ENCODE data around the gene NPR1.
"Not testable (repeated sequence)": the region's sequence is repeated elsewhere in the genome, so short reads cannot be mapped to it uniquely, and the experiment has no call there.

NPR1 gene

DNA sequence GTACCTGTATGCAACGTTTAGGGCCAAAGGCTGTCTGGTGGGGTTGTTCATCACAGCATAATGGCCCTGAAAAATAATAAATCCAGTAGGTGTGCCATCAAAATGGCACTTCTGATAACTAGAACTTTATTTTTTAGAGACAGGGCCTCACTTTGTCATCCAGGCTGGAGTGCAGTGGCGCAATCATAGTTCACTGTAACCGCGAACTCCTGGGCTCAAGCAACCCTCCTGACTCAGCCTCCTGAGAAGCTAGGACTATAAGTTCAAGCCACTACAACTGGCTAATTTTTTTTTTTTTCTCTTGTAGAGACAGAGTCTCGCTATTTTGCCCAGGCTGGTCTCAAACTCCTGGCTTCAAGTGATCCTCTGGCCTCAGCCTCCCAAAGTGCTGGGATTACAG is 15.3 kb upstream of the NPR1 start:
- H3K36me3 ChIP-seq (ENCODE audit: control insufficient read depth, low read length) = peaks cover 78% of the 10 kb centered on the region
- H3K27ac ChIP-seq (ENCODE audit: low read depth, low read length) = no peak overlapping the region
- peaks cover 54% of the 10 kb centered on the region for H3F3A ChIP-seq (ENCODE audit: control insufficient read depth, insufficient read depth)
- no peaks in the 10 kb centered on the region for H3K27me3 ChIP-seq (ENCODE audit: control insufficient read depth, low read length)
- no peak overlapping the region for H3K4me2 ChIP-seq (ENCODE audit: low read length)
- no peaks in the 10 kb centered on the region for H4K20me1 ChIP-seq (ENCODE audit: control insufficient read depth, insufficient read depth, low read depth, low read length)
- no peaks in the 10 kb centered on the region for H3K9me2 ChIP-seq (replicated peaks; ENCODE audit: control insufficient read depth, low read length)
- H3K4me3 ChIP-seq (ENCODE audit: low read length) = no peak overlapping the region
- TF ChIP-seq EZH2phosphoT487 (IDR thresholded peaks at IDR 0.05; ENCODE audit: borderline replicate concordance, low read length) = no peak
- TF ChIP-seq, protein P1, sequence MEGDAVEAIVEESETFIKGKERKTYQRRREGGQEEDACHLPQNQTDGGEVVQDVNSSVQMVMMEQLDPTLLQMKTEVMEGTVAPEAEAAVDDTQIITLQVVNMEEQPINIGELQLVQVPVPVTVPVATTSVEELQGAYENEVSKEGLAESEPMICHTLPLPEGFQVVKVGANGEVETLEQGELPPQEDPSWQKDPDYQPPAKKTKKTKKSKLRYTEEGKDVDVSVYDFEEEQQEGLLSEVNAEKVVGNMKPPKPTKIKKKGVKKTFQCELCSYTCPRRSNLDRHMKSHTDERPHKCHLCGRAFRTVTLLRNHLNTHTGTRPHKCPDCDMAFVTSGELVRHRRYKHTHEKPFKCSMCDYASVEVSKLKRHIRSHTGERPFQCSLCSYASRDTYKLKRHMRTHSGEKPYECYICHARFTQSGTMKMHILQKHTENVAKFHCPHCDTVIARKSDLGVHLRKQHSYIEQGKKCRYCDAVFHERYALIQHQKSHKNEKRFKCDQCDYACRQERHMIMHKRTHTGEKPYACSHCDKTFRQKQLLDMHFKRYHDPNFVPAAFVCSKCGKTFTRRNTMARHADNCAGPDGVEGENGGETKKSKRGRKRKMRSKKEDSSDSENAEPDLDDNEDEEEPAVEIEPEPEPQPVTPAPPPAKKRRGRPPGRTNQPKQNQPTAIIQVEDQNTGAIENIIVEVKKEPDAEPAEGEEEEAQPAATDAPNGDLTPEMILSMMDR (IDR thresholded peaks at IDR 0.05; ENCODE audit: low read depth, low read length, poor library complexity, severe bottlenecking) = no peak
- H3K4me1 ChIP-seq (ENCODE audit: control insufficient read depth, low read length) = peaks cover 12% of the 10 kb centered on the region
- H3K9me3 ChIP-seq (ENCODE audit: control insufficient read depth, insufficient read depth, low read length) = no peaks in the 10 kb centered on the region
- H3K79me2 ChIP-seq (ENCODE audit: control insufficient read depth, low read length) = peaks cover 25% of the 10 kb centered on the region

DNA sequence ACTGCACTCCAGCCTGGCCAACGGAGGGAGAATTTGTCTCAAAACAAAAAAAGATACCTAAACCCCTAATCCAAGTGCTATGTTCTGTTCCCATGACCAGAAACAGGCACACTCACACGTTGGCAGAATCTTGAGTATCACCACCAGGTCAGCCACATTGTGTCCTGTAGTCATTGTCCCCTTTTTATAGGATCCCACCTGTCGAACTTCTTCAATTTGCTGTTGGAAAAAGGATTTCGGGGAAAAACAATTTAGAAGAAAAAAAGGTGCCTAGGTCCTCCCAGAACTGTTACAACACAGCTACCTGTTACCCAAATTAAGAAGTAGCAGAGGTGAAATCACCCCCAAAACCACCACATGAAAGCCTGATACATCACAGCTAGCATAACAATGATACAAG is 11.0 kb upstream of the NPR1 start:
- no peak for TF ChIP-seq EZH2phosphoT487 (IDR thresholded peaks at IDR 0.05; ENCODE audit: borderline replicate concordance, low read length)
- TF ChIP-seq, protein P1 (IDR thresholded peaks at IDR 0.05; ENCODE audit: low read depth, low read length, poor library complexity, severe bottlenecking) = no peak
- Histone ChIP-seq H3K27ac (ENCODE audit: low read depth, low read length) (no peak overlapping the region), H3F3A (ENCODE audit: control insufficient read depth, insufficient read depth) (peaks cover 45% of the 10 kb centered on the region), H3K9me2 (replicated peaks; ENCODE audit: control insufficient read depth, low read length) (no peaks in the 10 kb centered on the region), H3K4me3 (ENCODE audit: low read length) (no peak overlapping the region), H3K79me2 (ENCODE audit: control insufficient read depth, low read length) (peaks cover 37% of the 10 kb centered on the region), H3K36me3 (ENCODE audit: control insufficient read depth, low read length) (peaks cover 83% of the 10 kb centered on the region), H3K9me3 (ENCODE audit: control insufficient read depth, insufficient read depth, low read length) (no peaks in the 10 kb centered on the region), H4K20me1 (ENCODE audit: control insufficient read depth, insufficient read depth, low read depth, low read length) (no peaks in the 10 kb centered on the region), H3K4me2 (ENCODE audit: low read length) (no peak overlapping the region), H3K4me1 (ENCODE audit: control insufficient read depth, low read length) (peaks cover 21% of the 10 kb centered on the region), H3K27me3 (ENCODE audit: control insufficient read depth, low read length) (no peaks in the 10 kb centered on the region)

DNA sequence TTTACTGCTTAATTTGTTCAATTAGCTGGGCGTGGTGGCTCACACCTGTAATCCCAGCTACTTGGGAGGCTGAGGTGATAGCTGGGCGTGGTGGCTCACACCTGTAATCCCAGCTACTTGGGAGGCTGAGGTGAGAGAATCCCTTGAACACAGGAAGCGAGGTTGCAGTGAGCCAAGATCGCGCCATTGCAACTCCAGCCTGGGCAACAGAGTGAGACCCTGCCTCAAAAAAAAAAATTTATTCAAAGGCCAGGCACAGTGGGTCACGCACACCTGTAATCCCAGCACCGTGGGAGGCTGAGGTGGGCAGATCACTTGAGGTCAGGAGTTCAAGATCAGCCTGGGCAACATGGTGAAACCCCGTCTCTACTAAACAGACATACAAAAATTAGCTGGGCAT is 9.8 kb upstream of the NPR1 start:
- Histone ChIP-seq H3F3A (ENCODE audit: control insufficient read depth, insufficient read depth) (peaks cover 34% of the 10 kb centered on the region), H3K4me1 (ENCODE audit: control insufficient read depth, low read length) (peaks cover 21% of the 10 kb centered on the region), H3K36me3 (ENCODE audit: control insufficient read depth, low read length) (peaks cover 71% of the 10 kb centered on the region), H3K79me2 (ENCODE audit: control insufficient read depth, low read length) (peaks cover 37% of the 10 kb centered on the region), H3K4me2 (ENCODE audit: low read length) (peak overlapping the region; percentile 93)
- not testable (repeated sequence) for H3K27me3 ChIP-seq (ENCODE audit: control insufficient read depth, low read length); H3K27ac ChIP-seq (ENCODE audit: low read depth, low read length); H3K4me3 ChIP-seq (ENCODE audit: low read length); H4K20me1 ChIP-seq (ENCODE audit: control insufficient read depth, insufficient read depth, low read depth, low read length); H3K9me3 ChIP-seq (ENCODE audit: control insufficient read depth, insufficient read depth, low read length); H3K9me2 ChIP-seq (replicated peaks; ENCODE audit: control insufficient read depth, low read length)

DNA sequence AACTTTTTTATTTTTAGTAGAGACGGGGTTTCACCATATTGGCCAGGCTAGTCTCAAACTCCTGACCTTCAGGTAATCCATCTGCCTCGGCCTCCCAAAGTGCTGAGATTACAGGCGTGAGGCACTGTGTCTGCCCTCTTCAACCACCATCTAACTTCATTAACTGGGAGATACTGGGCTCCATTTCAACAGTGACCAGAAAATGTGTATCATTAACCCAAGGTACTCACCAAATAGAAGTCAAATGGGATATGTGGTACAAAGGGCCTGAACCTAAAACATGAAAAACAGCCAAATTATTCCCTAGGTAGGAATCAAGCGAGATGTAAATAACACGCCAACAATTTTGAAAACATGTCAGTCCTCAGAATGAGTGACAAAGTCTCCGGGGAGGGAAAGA is 8.9 kb upstream of the NPR1 start:
- TF ChIP-seq, protein P1 (IDR thresholded peaks at IDR 0.05; ENCODE audit: low read depth, low read length, poor library complexity, severe bottlenecking) = no peak
- TF ChIP-seq EZH2phosphoT487 (IDR thresholded peaks at IDR 0.05; ENCODE audit: borderline replicate concordance, low read length) = no peak
- H3K9me2 ChIP-seq (replicated peaks; ENCODE audit: control insufficient read depth, low read length) = no peaks in the 10 kb centered on the region
- H3K27me3 ChIP-seq (ENCODE audit: control insufficient read depth, low read length) = no peaks in the 10 kb centered on the region
- peaks cover 37% of the 10 kb centered on the region for H3K79me2 ChIP-seq (ENCODE audit: control insufficient read depth, low read length)
- peak overlapping the region; percentile 91 for H3K4me3 ChIP-seq (ENCODE audit: low read length)
- peak overlapping the region; percentile 93 for H3K4me2 ChIP-seq (ENCODE audit: low read length)
- H3F3A ChIP-seq (ENCODE audit: control insufficient read depth, insufficient read depth) = peaks cover 25% of the 10 kb centered on the region
- H3K36me3 ChIP-seq (ENCODE audit: control insufficient read depth, low read length) = peaks cover 61% of the 10 kb centered on the region
- no peak overlapping the region for H3K27ac ChIP-seq (ENCODE audit: low read depth, low read length)
- no peaks in the 10 kb centered on the region for H4K20me1 ChIP-seq (ENCODE audit: control insufficient read depth, insufficient read depth, low read depth, low read length)
- peaks cover 21% of the 10 kb centered on the region for H3K4me1 ChIP-seq (ENCODE audit: control insufficient read depth, low read length)
- no peaks in the 10 kb centered on the region for H3K9me3 ChIP-seq (ENCODE audit: control insufficient read depth, insufficient read depth, low read length)
